Hindlimb muscle (tissue), 1 donor: ENCODE measurements around the gene EVI5L. TPM values are rescaled to one million over a fixed set of nuclear protein-coding genes. Genes with fewer than 3 reads are reported as not detected.

Experiments used
- polyA plus RNA-seq: library from polyadenylated mRNA; unstranded; fragments of 120-200 nt; gene quantifications from one replicate; pipeline ENCODE4 v1.2.1, GENCODE V29; 2013; ENCODE audit not compliant: insufficient read length

EVI5L gene
- polyA plus RNA-seq, 1 donor = 17.6 TPM

Other genes starting within 250 kb of the EVI5L start
- 0.45 TPM for gene CAMSAP3, start 234.4 kb upstream of the EVI5L start, polyA plus RNA-seq
- 33.1 TPM for gene XAB2, start 200.7 kb upstream of the EVI5L start, polyA plus RNA-seq
- 52.4 TPM for gene PET100, start 200.4 kb upstream of the EVI5L start, polyA plus RNA-seq
- not detected for gene PCP2, start 196.5 kb upstream of the EVI5L start, polyA plus RNA-seq
- 6.7 TPM for gene STXBP2, start 193.1 kb upstream of the EVI5L start, polyA plus RNA-seq
- 1.3 TPM for gene RETN, start 161.2 kb upstream of the EVI5L start, polyA plus RNA-seq
- gene MCEMP1, start 153.1 kb upstream of the EVI5L start, polyA plus RNA-seq = 0.25 TPM
- gene TRAPPC5, start 149.4 kb upstream of the EVI5L start, polyA plus RNA-seq = 42.8 TPM
- 0.65 TPM for gene FCER2, start 128.1 kb upstream of the EVI5L start, polyA plus RNA-seq
- gene CLEC4G, start 98.1 kb upstream of the EVI5L start, polyA plus RNA-seq = not detected
- gene CD209, start 82.7 kb upstream of the EVI5L start, polyA plus RNA-seq = 2.4 TPM
- not detected for gene CLEC4M, start 67.0 kb upstream of the EVI5L start, polyA plus RNA-seq
- 0.48 TPM for gene PRR36, start 44.2 kb downstream of the EVI5L start, polyA plus RNA-seq
- not detected for gene LRRC8E, start 58.3 kb downstream of the EVI5L start, polyA plus RNA-seq
- 27.2 TPM for gene MAP2K7, start 73.7 kb downstream of the EVI5L start, polyA plus RNA-seq
- 0.67 TPM for gene TGFBR3L, start 84.6 kb downstream of the EVI5L start, polyA plus RNA-seq
- 22.8 TPM for gene SNAPC2, start 90.1 kb downstream of the EVI5L start, polyA plus RNA-seq
- 2.6 TPM for gene CTXN1, start 95.9 kb downstream of the EVI5L start, polyA plus RNA-seq
- gene TIMM44, start 113.4 kb downstream of the EVI5L start, polyA plus RNA-seq = 54.9 TPM
- gene ELAVL1, start 175.4 kb downstream of the EVI5L start, polyA plus RNA-seq = 58.2 TPM
- gene CCL25, start 222.5 kb downstream of the EVI5L start, polyA plus RNA-seq = not detected